Stomach (tissue), 4 donors: ENCODE results near the gene GOLPH3.

Experiments
- POLR2AphosphoS5 ChIP-seq, 3 donors: sonication (generic); formaldehyde crosslinking; IDR thresholded peaks; one replicate each; pipeline ENCODE4 v1.6.1; 2016; ENCODE audit warnings: antibody characterized with exemption in 3 of 3
- TF ChIP-seq, protein P1 (sequence below), 7 experiments: fragments of 450-650 bp in 4 of 7; fragments of 200-600 bp in 3 of 7; sonication (generic) in 3 of 7; IDR thresholded peaks; one replicate each; pipeline ENCODE4 v1.5.1; 2016 to 2019; ENCODE audit warnings: antibody characterized with exemption in 7 of 7, control low read depth in 2 of 7, mild to moderate bottlenecking in 1 of 7

DNA sequence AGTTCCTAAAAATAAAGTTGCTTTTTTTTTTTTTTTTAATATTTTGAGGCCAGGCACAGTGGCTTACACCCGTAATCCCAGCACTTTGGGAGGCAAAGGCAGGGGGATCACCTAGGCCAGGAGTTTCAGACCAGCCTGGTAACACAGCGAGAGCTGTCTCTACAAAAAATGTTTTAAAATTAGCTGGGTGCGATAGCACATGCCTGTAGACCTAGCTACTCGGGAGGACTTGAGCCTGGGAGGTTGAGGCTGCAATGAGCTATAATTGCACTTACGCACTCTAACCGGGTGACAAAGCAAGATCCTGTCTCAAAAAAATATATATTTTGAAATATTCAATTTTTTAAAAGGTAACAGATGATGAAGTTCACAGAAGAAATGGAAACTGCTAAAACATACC is 22.9 kb downstream of the GOLPH3 start:
- TF ChIP-seq POLR2AphosphoS5 (IDR thresholded peaks at IDR 0.05): no peak
- TF ChIP-seq, protein P1, sequence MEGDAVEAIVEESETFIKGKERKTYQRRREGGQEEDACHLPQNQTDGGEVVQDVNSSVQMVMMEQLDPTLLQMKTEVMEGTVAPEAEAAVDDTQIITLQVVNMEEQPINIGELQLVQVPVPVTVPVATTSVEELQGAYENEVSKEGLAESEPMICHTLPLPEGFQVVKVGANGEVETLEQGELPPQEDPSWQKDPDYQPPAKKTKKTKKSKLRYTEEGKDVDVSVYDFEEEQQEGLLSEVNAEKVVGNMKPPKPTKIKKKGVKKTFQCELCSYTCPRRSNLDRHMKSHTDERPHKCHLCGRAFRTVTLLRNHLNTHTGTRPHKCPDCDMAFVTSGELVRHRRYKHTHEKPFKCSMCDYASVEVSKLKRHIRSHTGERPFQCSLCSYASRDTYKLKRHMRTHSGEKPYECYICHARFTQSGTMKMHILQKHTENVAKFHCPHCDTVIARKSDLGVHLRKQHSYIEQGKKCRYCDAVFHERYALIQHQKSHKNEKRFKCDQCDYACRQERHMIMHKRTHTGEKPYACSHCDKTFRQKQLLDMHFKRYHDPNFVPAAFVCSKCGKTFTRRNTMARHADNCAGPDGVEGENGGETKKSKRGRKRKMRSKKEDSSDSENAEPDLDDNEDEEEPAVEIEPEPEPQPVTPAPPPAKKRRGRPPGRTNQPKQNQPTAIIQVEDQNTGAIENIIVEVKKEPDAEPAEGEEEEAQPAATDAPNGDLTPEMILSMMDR (IDR thresholded peaks at IDR 0.05): no peak
